HCT116 (cell line): Measurements from ENCODE around the gene SMIM32. TPM values are rescaled to one million over a fixed set of nuclear protein-coding genes. Genes with fewer than 3 reads are reported as not detected.

Experiments used
- ATAC-seq: fragments of 200-7000 bp; cut with Tn5 transposase; 2 replicates; pipeline ENCODE4 v1.9.1; 2020; ENCODE audit warnings: mild to moderate bottlenecking, moderate library complexity
- BruUV-seq: library from RNA; stranded (reverse); fragments of 400-500 nt; replicated peaks from 2 replicates; lab custom pipeline; 2021; lab: Mats Ljungman, UMichigan
- CTCF ChIA-PET: fragments of 300-600 bp; sonication (Branson Sonifier 250); formaldehyde crosslinking; loops from one replicate; lab custom pipeline; 2021; ENCODE audit warnings: antibody characterized with exemption; lab: Charles Lee
- POLR2A ChIA-PET: fragments of 300-600, 350-600 bp; sonication (Branson Sonifier 250); formaldehyde crosslinking; loops from one replicate; lab custom pipeline; 2021; ENCODE audit warnings: antibody characterized with exemption; lab: Charles Lee
- RAD21 ChIA-PET, 2 experiments: fragments of 300-600 bp; sonication (Branson Sonifier 250); formaldehyde crosslinking; loops; one replicate each; lab custom pipeline; 2023; ENCODE audit warnings: low total read pairs in 2 of 2; ENCODE audit not compliant: uncharacterized antibody in 2 of 2, unreplicated experiment in 2 of 2, low non-redundant PET in 1 of 2; lab: Charles Lee
- DNase-seq: peaks from one replicate; pipeline ENCODE4 v3.0.0-alpha.2; 2010; ENCODE audit warnings: low read depth, low spot score
- H2AFZ ChIP-seq: fragments of 200-600 bp; shearing (Covaris generic), sonication (generic); 2 replicates; pipeline ENCODE4 v1.6.1; 2017; ENCODE audit warnings: low read depth, mixed run types, mixed read lengths, antibody characterized with exemption, low read length; ENCODE audit not compliant: poor library complexity, severe bottlenecking
- H3K27ac ChIP-seq: 2 replicates; pipeline ENCODE4 v1.5.1; 2012; ENCODE audit warnings: low read depth, low read length
- H3K27me3 ChIP-seq: fragments of 200-600 bp; sonication (generic); 2 replicates; pipeline ENCODE4 v1.6.1; 2016; ENCODE audit warnings: mixed run types, low read length, mixed read lengths; ENCODE audit not compliant: insufficient read depth
- H3K36me3 ChIP-seq, 2 experiments: fragments of 200-500 bp in 1 of 2; fragments of 200-600 bp in 1 of 2; sonication (Bioruptor generic) in 1 of 2; sonication (generic) in 1 of 2; 2 replicates each; pipeline versions ENCODE4 v1.5.1 to v1.6.1; 2014 to 2016; ENCODE audit warnings: low read length in 2 of 2, inconsistent platforms in 1 of 2, mixed read lengths in 1 of 2, mixed run types in 1 of 2; ENCODE audit not compliant: insufficient read depth in 2 of 2, control insufficient read depth in 1 of 2
- H3K4me1 ChIP-seq, 2 experiments: fragments of 200-600 bp in 1 of 2; sonication (generic) in 1 of 2; 2 replicates each; pipeline versions ENCODE4 v1.5.1 to v1.6.1; 2012 to 2017; ENCODE audit warnings: low read length in 2 of 2, inconsistent platforms in 1 of 2, mild to moderate bottlenecking in 1 of 2, mixed read lengths in 1 of 2, mixed run types in 1 of 2, moderate library complexity in 1 of 2; ENCODE audit not compliant: insufficient read depth in 2 of 2, control insufficient read depth in 1 of 2
- H3K4me2 ChIP-seq: fragments of 200-600 bp; sonication (generic); 2 replicates; pipeline ENCODE4 v1.6.1; 2017; ENCODE audit warnings: mixed run types, low read length, mixed read lengths
- H3K4me3 ChIP-seq, 2 experiments: fragments of 200-600 bp in 1 of 2; sonication (generic) in 1 of 2; replicated peaks in 1 of 2; 2 replicates each; pipeline ENCODE4 v1.5.1; 2011 to 2016; ENCODE audit warnings: low read length in 2 of 2, control low read depth in 1 of 2, low read depth in 1 of 2, mild to moderate bottlenecking in 1 of 2, mixed read lengths in 1 of 2, mixed run types in 1 of 2
- H3K79me2 ChIP-seq: fragments of 200-600 bp; sonication (generic); 2 replicates; pipeline ENCODE4 v1.6.1; 2017; ENCODE audit warnings: mild to moderate bottlenecking, mixed run types, low read length, moderate library complexity, mixed read lengths; ENCODE audit not compliant: insufficient read depth
- H3K9ac ChIP-seq: fragments of 200-600 bp; sonication (generic); 2 replicates; pipeline ENCODE4 v1.6.1; 2016; ENCODE audit warnings: low read length, mixed read lengths
- H3K9me2 ChIP-seq: fragments of 200-600 bp; sonication (generic), shearing (Covaris generic); 2 replicates; pipeline ENCODE4 v1.6.1; 2017; ENCODE audit warnings: mixed run types, mild to moderate bottlenecking, moderate library complexity; ENCODE audit not compliant: insufficient read depth
- H3K9me3 ChIP-seq, 2 experiments: fragments of 200-500 bp in 1 of 2; fragments of 200-600 bp in 1 of 2; sonication (Bioruptor generic) in 1 of 2; sonication (generic) in 1 of 2; 2 replicates each; pipeline ENCODE4 v1.6.1; 2014 to 2017; ENCODE audit warnings: low read length in 2 of 2, mixed read lengths in 2 of 2, inconsistent platforms in 1 of 2, low read depth in 1 of 2, mild to moderate bottlenecking in 1 of 2, mixed run types in 1 of 2, moderate library complexity in 1 of 2; ENCODE audit not compliant: control insufficient read depth in 1 of 2, insufficient read depth in 1 of 2
- H4K20me1 ChIP-seq: fragments of 200-600 bp; sonication (generic), shearing (Covaris generic); 2 replicates; pipeline ENCODE4 v1.6.1; 2017; ENCODE audit warnings: mixed run types, mild to moderate bottlenecking, moderate library complexity; ENCODE audit not compliant: insufficient read depth
- CBX3 ChIP-seq: IDR thresholded peaks from 2 replicates; pipeline ENCODE4 v1.6.1; 2012; ENCODE audit warnings: low read depth
- EGR1 ChIP-seq: IDR thresholded peaks from 2 replicates; pipeline ENCODE4 v1.6.1; 2012; ENCODE audit warnings: low read depth
- ELF1 ChIP-seq: IDR thresholded peaks from 2 replicates; pipeline ENCODE4 v1.6.1; 2012; ENCODE audit warnings: low read depth, borderline replicate concordance
- FOSL1 ChIP-seq: IDR thresholded peaks from 2 replicates; pipeline ENCODE4 v1.6.1; 2012; ENCODE audit warnings: low read depth
- JUND ChIP-seq: IDR thresholded peaks from 2 replicates; pipeline ENCODE4 v1.6.1; 2012
- POLR2A ChIP-seq: IDR thresholded peaks from 2 replicates; pipeline ENCODE4 v1.7.0; 2011; ENCODE audit warnings: borderline replicate concordance; ENCODE audit not compliant: insufficient read depth, insufficient read length; ENCODE audit errors: extremely low read depth
- POLR2AphosphoS5 ChIP-seq: IDR thresholded peaks from 2 replicates; pipeline ENCODE4 v1.6.1; 2011; ENCODE audit warnings: mild to moderate bottlenecking, low read depth, low read length, moderate library complexity
- SP1 ChIP-seq: IDR thresholded peaks from 2 replicates; pipeline ENCODE4 v1.6.1; 2012; ENCODE audit warnings: low read depth
- TCF7L2 ChIP-seq: IDR thresholded peaks from 2 replicates; pipeline ENCODE4 v1.7.0; 2011; ENCODE audit warnings: borderline replicate concordance, inconsistent platforms; ENCODE audit not compliant: insufficient read depth, insufficient read length; ENCODE audit errors: extremely low read depth
- YY1 ChIP-seq: IDR thresholded peaks from 2 replicates; pipeline ENCODE4 v1.6.1; 2011; ENCODE audit warnings: low read length, low read depth, moderate library complexity, mild to moderate bottlenecking; ENCODE audit not compliant: insufficient replicate concordance; ENCODE audit errors: extremely low read depth
- ZNF274 ChIP-seq: fragments of 200-500 bp; sonication (Bioruptor generic); IDR thresholded peaks from 2 replicates; pipeline ENCODE4 v1.6.1; 2014; ENCODE audit warnings: mild to moderate bottlenecking, low read depth, low read length, inconsistent platforms
- intact Hi-C: fragments of 100-400 bp; cut with micrococcal nuclease; formaldehyde crosslinking; loops from 2 replicates; pipeline ENCODE4 v1.10.0; 2022
- total RNA-seq: library from RNA; stranded (reverse); gene quantifications from one replicate; pipeline ENCODE4 v1.2.1, GENCODE V29; 2021; ENCODE audit not compliant: unreplicated experiment
- TF ChIP-seq, protein P1 (sequence below): IDR thresholded peaks from 2 replicates; pipeline ENCODE4 v1.6.1; 2012
- TF ChIP-seq, protein P2 (sequence below): IDR thresholded peaks from 2 replicates; pipeline ENCODE4 v1.6.1; 2012; ENCODE audit warnings: low read depth
- TF ChIP-seq, protein P3 (sequence below), 3 experiments: fragments of 200-600 bp in 1 of 3; sonication (generic) in 1 of 3; IDR thresholded peaks in 2 of 3; conservative IDR thresholded peaks in 1 of 3; 2 replicates each; pipeline ENCODE4 v1.5.1; 2012 to 2017; ENCODE audit warnings: low read depth in 2 of 3, low read length in 2 of 3, antibody characterized with exemption in 1 of 3, borderline replicate concordance in 1 of 3, control low read depth in 1 of 3, mild to moderate bottlenecking in 1 of 3, mixed read lengths in 1 of 3, mixed run types in 1 of 3, moderate library complexity in 1 of 3; ENCODE audit not compliant: insufficient read depth in 1 of 3

Gene SMIM32
- total RNA-seq, 1 experiment from 2014 or later: not detected

DNA sequence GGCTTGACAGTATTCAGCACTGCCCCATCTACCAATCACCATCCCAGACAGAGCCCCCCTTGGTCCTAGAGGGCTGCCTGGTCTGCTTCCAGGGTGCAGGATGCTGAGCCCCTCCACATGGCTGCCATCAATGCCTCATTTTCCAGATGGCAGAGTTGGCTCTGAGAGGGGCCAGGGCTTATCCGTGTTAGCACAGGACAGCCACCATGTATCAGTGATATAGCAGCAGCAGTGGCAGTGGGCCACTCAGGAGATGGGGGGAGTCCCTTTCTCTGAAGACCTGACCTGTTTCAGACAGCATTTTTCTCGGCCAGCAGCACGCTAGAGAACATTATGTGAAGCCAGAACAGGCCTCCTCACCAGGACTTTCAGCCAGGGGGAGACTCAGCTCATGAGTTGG, 1.6 kb upstream of the SMIM32 start:
- TF ChIP-seq ELF1: no peak
- TF ChIP-seq, protein P1, sequence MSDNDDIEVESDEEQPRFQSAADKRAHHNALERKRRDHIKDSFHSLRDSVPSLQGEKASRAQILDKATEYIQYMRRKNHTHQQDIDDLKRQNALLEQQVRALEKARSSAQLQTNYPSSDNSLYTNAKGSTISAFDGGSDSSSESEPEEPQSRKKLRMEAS: no peak
- TF ChIP-seq CBX3: no peak
- no peak for TF ChIP-seq JUND
- no peak for TF ChIP-seq POLR2A
- TF ChIP-seq POLR2AphosphoS5: no peak
- TF ChIP-seq SP1: no peak
- no peak for TF ChIP-seq YY1
- TF ChIP-seq EGR1: no peak
- Histone ChIP-seq H3K36me3 (no peaks in the 10 kb centered on the region), H3K9me3 (no peaks in the 10 kb centered on the region), H3K4me2 (no peak overlapping the region), H3K79me2 (no peaks in the 10 kb centered on the region), H3K27me3 (no peaks in the 10 kb centered on the region), H2AFZ (no peak overlapping the region), H4K20me1 (no peaks in the 10 kb centered on the region), H3K27ac (no peak overlapping the region), H3K4me1 (peaks cover 0 to 12% of the 10 kb centered on the region in 2 experiments; a peak in 2 of 4 replicates), H3K9ac (no peak overlapping the region), H3K4me3 (no peak overlapping the region), H3K9me2 (no peaks in the 10 kb centered on the region)
- intact Hi-C loops: no loop called here
- ATAC-seq: no peak
- ChIA-PET RAD21 (no interaction called here), POLR2A (no interaction called here), CTCF (no interaction called here)
- DNase-seq: no peak
- BruUV-seq: no TSS peak

DNA sequence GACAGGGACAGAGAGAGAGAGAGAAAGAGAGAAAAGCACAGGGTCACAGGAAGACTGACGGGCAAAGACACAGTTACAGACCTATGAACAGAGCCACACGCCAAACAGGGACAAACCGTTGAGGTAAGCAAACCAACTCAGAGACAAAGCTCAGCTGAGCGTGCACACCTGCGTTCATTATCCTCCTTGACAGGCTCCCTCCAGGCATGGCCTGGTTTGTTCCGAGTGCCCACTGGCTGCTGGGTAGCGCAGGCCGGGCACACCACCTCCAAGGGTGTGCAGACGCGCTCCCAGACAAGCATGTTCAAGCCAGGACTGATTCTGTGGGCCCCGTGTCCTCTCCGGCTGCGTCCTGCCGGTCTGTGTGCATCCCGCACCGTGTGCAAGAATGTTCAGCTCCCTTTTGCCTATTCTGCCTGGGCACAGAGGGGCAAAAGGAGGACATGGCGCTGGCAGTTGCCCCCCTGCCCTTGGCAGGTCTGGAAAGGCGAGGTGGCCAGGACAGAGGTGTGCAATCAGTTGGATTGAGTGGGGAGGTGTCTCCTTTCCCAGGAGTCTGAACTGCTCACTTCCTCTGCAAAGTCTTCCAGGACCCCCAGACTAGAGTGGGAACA, 467 bp upstream of the SMIM32 start:
- Histone ChIP-seq H3K9me3 (no peaks in the 10 kb centered on the region), H3K27me3 (no peaks in the 10 kb centered on the region), H3K36me3 (no peaks in the 10 kb centered on the region), H3K4me3 (no peak overlapping the region), H3K9ac (no peak overlapping the region), H2AFZ (no peak overlapping the region), H3K9me2 (no peaks in the 10 kb centered on the region), H3K4me2 (no peak overlapping the region), H3K4me1 (peaks cover 0 to 12% of the 10 kb centered on the region in 2 experiments; a peak in 2 of 4 replicates), H3K27ac (no peak overlapping the region), H4K20me1 (no peaks in the 10 kb centered on the region), H3K79me2 (no peaks in the 10 kb centered on the region)
- no peak for TF ChIP-seq POLR2AphosphoS5
- TF ChIP-seq FOSL1: no peak
- TF ChIP-seq ZNF274: no peak
- no peak for TF ChIP-seq YY1
- TF ChIP-seq, protein P2, sequence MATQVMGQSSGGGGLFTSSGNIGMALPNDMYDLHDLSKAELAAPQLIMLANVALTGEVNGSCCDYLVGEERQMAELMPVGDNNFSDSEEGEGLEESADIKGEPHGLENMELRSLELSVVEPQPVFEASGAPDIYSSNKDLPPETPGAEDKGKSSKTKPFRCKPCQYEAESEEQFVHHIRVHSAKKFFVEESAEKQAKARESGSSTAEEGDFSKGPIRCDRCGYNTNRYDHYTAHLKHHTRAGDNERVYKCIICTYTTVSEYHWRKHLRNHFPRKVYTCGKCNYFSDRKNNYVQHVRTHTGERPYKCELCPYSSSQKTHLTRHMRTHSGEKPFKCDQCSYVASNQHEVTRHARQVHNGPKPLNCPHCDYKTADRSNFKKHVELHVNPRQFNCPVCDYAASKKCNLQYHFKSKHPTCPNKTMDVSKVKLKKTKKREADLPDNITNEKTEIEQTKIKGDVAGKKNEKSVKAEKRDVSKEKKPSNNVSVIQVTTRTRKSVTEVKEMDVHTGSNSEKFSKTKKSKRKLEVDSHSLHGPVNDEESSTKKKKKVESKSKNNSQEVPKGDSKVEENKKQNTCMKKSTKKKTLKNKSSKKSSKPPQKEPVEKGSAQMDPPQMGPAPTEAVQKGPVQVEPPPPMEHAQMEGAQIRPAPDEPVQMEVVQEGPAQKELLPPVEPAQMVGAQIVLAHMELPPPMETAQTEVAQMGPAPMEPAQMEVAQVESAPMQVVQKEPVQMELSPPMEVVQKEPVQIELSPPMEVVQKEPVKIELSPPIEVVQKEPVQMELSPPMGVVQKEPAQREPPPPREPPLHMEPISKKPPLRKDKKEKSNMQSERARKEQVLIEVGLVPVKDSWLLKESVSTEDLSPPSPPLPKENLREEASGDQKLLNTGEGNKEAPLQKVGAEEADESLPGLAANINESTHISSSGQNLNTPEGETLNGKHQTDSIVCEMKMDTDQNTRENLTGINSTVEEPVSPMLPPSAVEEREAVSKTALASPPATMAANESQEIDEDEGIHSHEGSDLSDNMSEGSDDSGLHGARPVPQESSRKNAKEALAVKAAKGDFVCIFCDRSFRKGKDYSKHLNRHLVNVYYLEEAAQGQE: no peak
- no peak for TF ChIP-seq TCF7L2
- TF ChIP-seq CBX3: no peak
- no peak for TF ChIP-seq ELF1
- TF ChIP-seq, protein P3, sequence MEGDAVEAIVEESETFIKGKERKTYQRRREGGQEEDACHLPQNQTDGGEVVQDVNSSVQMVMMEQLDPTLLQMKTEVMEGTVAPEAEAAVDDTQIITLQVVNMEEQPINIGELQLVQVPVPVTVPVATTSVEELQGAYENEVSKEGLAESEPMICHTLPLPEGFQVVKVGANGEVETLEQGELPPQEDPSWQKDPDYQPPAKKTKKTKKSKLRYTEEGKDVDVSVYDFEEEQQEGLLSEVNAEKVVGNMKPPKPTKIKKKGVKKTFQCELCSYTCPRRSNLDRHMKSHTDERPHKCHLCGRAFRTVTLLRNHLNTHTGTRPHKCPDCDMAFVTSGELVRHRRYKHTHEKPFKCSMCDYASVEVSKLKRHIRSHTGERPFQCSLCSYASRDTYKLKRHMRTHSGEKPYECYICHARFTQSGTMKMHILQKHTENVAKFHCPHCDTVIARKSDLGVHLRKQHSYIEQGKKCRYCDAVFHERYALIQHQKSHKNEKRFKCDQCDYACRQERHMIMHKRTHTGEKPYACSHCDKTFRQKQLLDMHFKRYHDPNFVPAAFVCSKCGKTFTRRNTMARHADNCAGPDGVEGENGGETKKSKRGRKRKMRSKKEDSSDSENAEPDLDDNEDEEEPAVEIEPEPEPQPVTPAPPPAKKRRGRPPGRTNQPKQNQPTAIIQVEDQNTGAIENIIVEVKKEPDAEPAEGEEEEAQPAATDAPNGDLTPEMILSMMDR (IDR thresholded peaks at IDR 0.05 in 2 of 3, conservative IDR thresholded peaks at IDR 0.05 in 1 of 3; ENCODE audit: borderline replicate concordance in 1 of 3, insufficient read depth in 1 of 3, low read depth in 2 of 3, low read length in 2 of 3): no peak
- no peak for TF ChIP-seq JUND
- ChIA-PET CTCF (no interaction called here), RAD21 (no interaction called here), POLR2A (no interaction called here)
- no peak for DNase-seq
- ATAC-seq: no peak
- BruUV-seq: no TSS peak
- intact Hi-C loops: no loop called here
